GM20000 (cell line): ENCODE measurements around the gene SART1.
"Not testable (repeated sequence)": the region's sequence is repeated elsewhere in the genome, so short reads cannot be mapped to it uniquely, and the experiment has no call there.

Experiments used
- DNase-seq: peaks from one replicate; pipeline ENCODE4 v3.0.0; 2012; ENCODE audit warnings: low spot score
- CTCF ChIP-seq: IDR thresholded peaks from 2 replicates; pipeline ENCODE4 v1.5.1; 2012; ENCODE audit warnings: mild to moderate bottlenecking, control low read depth; ENCODE audit errors: extremely low read depth, missing control alignments

SART1 gene

GRCh38 chr11:65945941-65946558 lies 15.5 kb upstream of the SART1 start:
- DNase-seq: no peak
- TF ChIP-seq CTCF: no peak

GRCh38 chr11:65946655-65947054 lies 14.9 kb upstream of the SART1 start:
- no peak for TF ChIP-seq CTCF
- DNase-seq: no peak

- no peak for DNase-seq
- TF ChIP-seq CTCF: no peak
These were observed 14.4 kb upstream of the SART1 start for GRCh38 chr11:65947133-65947532.

GRCh38 chr11:65947603-65948125 lies 13.9 kb upstream of the SART1 start:
- no peak for TF ChIP-seq CTCF
- no peak for DNase-seq

- DNase-seq: not testable (repeated sequence)
These were observed 10.8 kb upstream of the SART1 start for GRCh38 chr11:65950711-65951110.

GRCh38 chr11:65951641-65952040 lies 9.9 kb upstream of the SART1 start:
- not testable (repeated sequence) for DNase-seq

GRCh38 chr11:65952052-65952521 lies 9.4 kb upstream of the SART1 start:
- TF ChIP-seq CTCF: no peak
- no peak for DNase-seq

GRCh38 chr11:65953471-65953870 lies 8.1 kb upstream of the SART1 start:
- TF ChIP-seq CTCF: no peak
- no peak for DNase-seq
